HepG2 (cell line): ENCODE results near the gene GADD45A. TPM values are rescaled to one million over a fixed set of nuclear protein-coding genes. Genes with fewer than 3 reads are reported as not detected.
A peak's percentile ranks its signal among the peaks of the same experiment; 100 is the strongest.

Experiments
- ATAD3A ChIP-seq: sonication (generic); formaldehyde crosslinking; IDR thresholded peaks from 2 replicates; pipeline ENCODE4 v1.4.0; 2020; ENCODE audit warnings: missing genetic modification reagents
- CC2D1A ChIP-seq: sonication (generic); formaldehyde crosslinking; IDR thresholded peaks from 2 replicates; pipeline ENCODE4 v1.8.1; 2023; ENCODE audit warnings: mild to moderate bottlenecking, missing genetic modification reagents
- ELF4 ChIP-seq: sonication (generic); formaldehyde crosslinking; IDR thresholded peaks from 2 replicates; pipeline ENCODE4 v1.5.0; 2020; ENCODE audit warnings: missing genetic modification reagents, mild to moderate bottlenecking, moderate library complexity, borderline replicate concordance
- JUND ChIP-seq: sonication (generic); formaldehyde crosslinking; IDR thresholded peaks from 2 replicates; pipeline ENCODE4 v1.8.0; 2022; ENCODE audit warnings: mild to moderate bottlenecking, missing genetic modification reagents
- MBNL3 ChIP-seq: fragments of 250-450 bp; sonication (Bioruptor Pico); conservative IDR thresholded peaks from 2 replicates; pipeline ENCODE4 v1.8.0; 2022; ENCODE audit warnings: mild to moderate bottlenecking, inconsistent platforms
- MTA1 ChIP-seq: sonication (generic); formaldehyde crosslinking; IDR thresholded peaks from 2 replicates; pipeline ENCODE4 v1.4.0; 2020; ENCODE audit warnings: missing genetic modification reagents, mild to moderate bottlenecking, borderline replicate concordance
- NFATC3 ChIP-seq: sonication (generic); formaldehyde crosslinking; IDR thresholded peaks from 2 replicates; pipeline ENCODE4 v1.5.1; 2020; ENCODE audit warnings: mild to moderate bottlenecking, missing genetic modification reagents
- NPAS2 ChIP-seq: sonication (generic); formaldehyde crosslinking; IDR thresholded peaks from 2 replicates; pipeline ENCODE4 v1.8.0; 2022; ENCODE audit warnings: mild to moderate bottlenecking, missing genetic modification reagents, borderline replicate concordance
- RBM39 ChIP-seq: fragments of 200-400 bp; formaldehyde crosslinking; IDR thresholded peaks from one replicate; pipeline ENCODE4 v1.6.1; 2018; ENCODE audit warnings: antibody characterized with exemption, mild to moderate bottlenecking, low read depth, low read length; ENCODE audit not compliant: poor library complexity, severe bottlenecking
- SMAD9 ChIP-seq: sonication (generic); formaldehyde crosslinking; IDR thresholded peaks from 2 replicates; pipeline ENCODE4 v1.5.1; 2020; ENCODE audit warnings: mild to moderate bottlenecking, missing genetic modification reagents
- ZBTB10 ChIP-seq: sonication (generic); formaldehyde crosslinking; IDR thresholded peaks from 2 replicates; pipeline ENCODE4 v1.4.0; 2020; ENCODE audit warnings: missing genetic modification reagents, borderline replicate concordance
- ZBTB25 ChIP-seq: IDR thresholded peaks from 2 replicates; pipeline ENCODE4 v1.6.1; 2018; ENCODE audit warnings: missing genetic modification reagents
- ZFP36L2 ChIP-seq: sonication (generic); formaldehyde crosslinking; IDR thresholded peaks from 2 replicates; pipeline ENCODE4 v1.4.0; 2020; ENCODE audit warnings: missing genetic modification reagents
- ZNF24 ChIP-seq: fragments of 450-650 bp; IDR thresholded peaks from 2 replicates; pipeline ENCODE4 v1.6.1; 2017; ENCODE audit warnings: antibody characterized with exemption, mild to moderate bottlenecking
- ZNF275 ChIP-seq: sonication (generic); formaldehyde crosslinking; IDR thresholded peaks from 2 replicates; pipeline ENCODE4 v1.8.0; 2022; ENCODE audit warnings: missing genetic modification reagents, mild to moderate bottlenecking, inconsistent platforms, borderline replicate concordance
- ZNF280B ChIP-seq: sonication (generic); formaldehyde crosslinking; IDR thresholded peaks from 2 replicates; pipeline ENCODE4 v1.5.0; 2020; ENCODE audit warnings: missing genetic modification reagents, mild to moderate bottlenecking, borderline replicate concordance
- ZNF546 ChIP-seq: sonication (generic); formaldehyde crosslinking; conservative IDR thresholded peaks from 2 replicates; pipeline ENCODE4 v1.8.1; 2023; ENCODE audit warnings: mild to moderate bottlenecking, missing genetic modification reagents
- ZNF562 ChIP-seq: sonication (generic); formaldehyde crosslinking; IDR thresholded peaks from 2 replicates; pipeline ENCODE4 v1.8.0; 2022; ENCODE audit warnings: missing genetic modification reagents, borderline replicate concordance
- ZNF652 ChIP-seq: IDR thresholded peaks from 2 replicates; pipeline ENCODE4 v1.6.1; 2016; ENCODE audit warnings: low read depth, borderline replicate concordance
- ZNF772 ChIP-seq: sonication (generic); formaldehyde crosslinking; IDR thresholded peaks from 2 replicates; pipeline ENCODE4 v1.5.0; 2020; ENCODE audit warnings: mild to moderate bottlenecking, missing genetic modification reagents
- ZSCAN5A ChIP-seq: sonication (generic); formaldehyde crosslinking; IDR thresholded peaks from 2 replicates; pipeline ENCODE4 v1.8.0; 2022; ENCODE audit warnings: mild to moderate bottlenecking, missing genetic modification reagents, borderline replicate concordance
- polyA plus RNA-seq, 8 experiments: library from polyadenylated mRNA; depleted of rRNA in 3 of 8; stranded (reverse) in 7 of 8; unstranded in 1 of 8; fragments of >200 nt; fragmentation: Illumina TruSeq in 4 of 8; extraction: Trizol in 4 of 8; gene quantifications; 2 replicates each; pipeline versions ENCODE4 v1.2.1 to v1.2.3, GENCODE V29; 2011 to 2016; ENCODE audit warnings: low read depth in 4 of 8, missing spikeins in 1 of 8, mixed read lengths in 1 of 8; ENCODE audit not compliant: insufficient read depth in 1 of 8
- total RNA-seq, 5 experiments: library from RNA; depleted of rRNA; stranded (reverse); fragments of >200 nt; fragmentation: Illumina TruSeq; extraction: Trizol; gene quantifications; 2 replicates each; pipeline ENCODE4 v1.2.3, GENCODE V29; 2016; ENCODE audit warnings: low read depth in 1 of 5

The GADD45A gene
- total and polyA plus RNA-seq, 2 of the 13 experiments (the other 11 are each of a cell fraction or from before 2014, with no cell fraction given): 33.2 to 46.2 TPM

- TF ChIP-seq ZNF772 (no peak), ATAD3A (CRISPR knock-in tag) (no peak), NFATC3 (CRISPR knock-in tag) (no peak), ZSCAN5A (no peak), ZNF546 (CRISPR knock-in tag) (no peak), ELF4 (no peak), JUND (peak; percentile 32; the same call in 1 of the 2 replicates), ZNF652 (no peak), ZNF24 (no peak), NPAS2 (CRISPR knock-in tag) (no peak), ZNF562 (CRISPR knock-in tag) (no peak), ZBTB25 (no peak), ZBTB10 (CRISPR knock-in tag) (no peak), CC2D1A (CRISPR knock-in tag) (0 out of 2 replicates have a peak, but pooled peaks have one; percentile 20), ZNF275 (CRISPR knock-in tag) (no peak), MTA1 (0 out of 2 replicates have a peak, but pooled peaks have one; percentile 24), ZFP36L2 (CRISPR knock-in tag) (no peak), RBM39 (peak; percentile 76), MBNL3 (CRISPR knock-in tag) (no peak), ZNF280B (CRISPR knock-in tag) (no peak), SMAD9 (no peak)
These were observed 1.5 kb downstream of the GADD45A start (continued) for GRCh38 chr1:67686267-67687197.
